Prostate gland (tissue), 2 donors: ENCODE measurements around the gene OR3A3.

Experiments used
- POLR2A ChIP-seq: fragments of 450-650 bp; IDR thresholded peaks from one replicate; pipeline ENCODE4 v1.6.1; 2016; ENCODE audit warnings: antibody characterized with exemption, mild to moderate bottlenecking
- TF ChIP-seq, protein P1 (sequence below), 4 experiments: fragments of 200-600 bp in 2 of 4; fragments of 450-650 bp in 2 of 4; sonication (generic) in 2 of 4; IDR thresholded peaks; 1 replicate in 3 of 4; 2 replicates in 1 of 4; pipeline ENCODE4 v1.5.1; 2016 to 2019; ENCODE audit warnings: antibody characterized with exemption in 4 of 4, mild to moderate bottlenecking in 2 of 4, moderate library complexity in 2 of 4

DNA sequence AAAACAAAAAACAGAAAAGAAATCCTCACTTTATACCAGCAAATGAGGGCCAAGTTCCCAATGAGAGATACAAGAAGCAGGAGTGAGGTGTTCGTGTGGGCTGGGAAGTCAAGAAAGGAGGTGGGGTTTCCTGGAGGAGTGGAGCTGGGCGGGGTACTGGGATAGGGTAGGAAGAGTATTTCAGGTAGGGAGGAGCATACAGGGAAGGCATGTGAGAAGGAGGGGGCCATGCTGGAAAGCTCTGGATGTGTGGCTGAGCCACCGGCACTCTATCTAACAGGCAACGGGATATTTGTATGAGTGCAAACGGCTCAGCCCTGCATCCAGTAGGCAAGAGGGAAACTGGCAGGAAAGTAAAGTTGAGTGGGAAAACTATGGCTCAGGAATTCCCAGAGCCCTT lies 29.2 kb upstream of the OR3A3 start:
- no peak for TF ChIP-seq POLR2A
- TF ChIP-seq, protein P1, sequence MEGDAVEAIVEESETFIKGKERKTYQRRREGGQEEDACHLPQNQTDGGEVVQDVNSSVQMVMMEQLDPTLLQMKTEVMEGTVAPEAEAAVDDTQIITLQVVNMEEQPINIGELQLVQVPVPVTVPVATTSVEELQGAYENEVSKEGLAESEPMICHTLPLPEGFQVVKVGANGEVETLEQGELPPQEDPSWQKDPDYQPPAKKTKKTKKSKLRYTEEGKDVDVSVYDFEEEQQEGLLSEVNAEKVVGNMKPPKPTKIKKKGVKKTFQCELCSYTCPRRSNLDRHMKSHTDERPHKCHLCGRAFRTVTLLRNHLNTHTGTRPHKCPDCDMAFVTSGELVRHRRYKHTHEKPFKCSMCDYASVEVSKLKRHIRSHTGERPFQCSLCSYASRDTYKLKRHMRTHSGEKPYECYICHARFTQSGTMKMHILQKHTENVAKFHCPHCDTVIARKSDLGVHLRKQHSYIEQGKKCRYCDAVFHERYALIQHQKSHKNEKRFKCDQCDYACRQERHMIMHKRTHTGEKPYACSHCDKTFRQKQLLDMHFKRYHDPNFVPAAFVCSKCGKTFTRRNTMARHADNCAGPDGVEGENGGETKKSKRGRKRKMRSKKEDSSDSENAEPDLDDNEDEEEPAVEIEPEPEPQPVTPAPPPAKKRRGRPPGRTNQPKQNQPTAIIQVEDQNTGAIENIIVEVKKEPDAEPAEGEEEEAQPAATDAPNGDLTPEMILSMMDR (IDR thresholded peaks at IDR 0.05), result no peak
